Astrocyte of the cerebellum (primary cell): ENCODE measurements around the gene CDR2.

Experiments
- DNase-seq: peaks from one replicate; pipeline ENCODE4 v3.0.0-alpha.2; 2011; ENCODE audit warnings: low read depth
- H3K4me3 ChIP-seq: 2 replicates; pipeline ENCODE4 v1.5.1; 2011; ENCODE audit warnings: mild to moderate bottlenecking, low read depth, low read length, moderate library complexity
- in situ Hi-C: cut with HindIII; loops from 2 replicates; pipeline ENCODE4 v1.10.0; 2017; ENCODE audit warnings: low sequenced_read_pairs
- TF ChIP-seq, protein P1 (sequence below): IDR thresholded peaks from 2 replicates; pipeline ENCODE4 v1.5.1; 2012; ENCODE audit warnings: low read length, low read depth, moderate library complexity, mild to moderate bottlenecking; ENCODE audit errors: missing control alignments

The CDR2 gene

DNA sequence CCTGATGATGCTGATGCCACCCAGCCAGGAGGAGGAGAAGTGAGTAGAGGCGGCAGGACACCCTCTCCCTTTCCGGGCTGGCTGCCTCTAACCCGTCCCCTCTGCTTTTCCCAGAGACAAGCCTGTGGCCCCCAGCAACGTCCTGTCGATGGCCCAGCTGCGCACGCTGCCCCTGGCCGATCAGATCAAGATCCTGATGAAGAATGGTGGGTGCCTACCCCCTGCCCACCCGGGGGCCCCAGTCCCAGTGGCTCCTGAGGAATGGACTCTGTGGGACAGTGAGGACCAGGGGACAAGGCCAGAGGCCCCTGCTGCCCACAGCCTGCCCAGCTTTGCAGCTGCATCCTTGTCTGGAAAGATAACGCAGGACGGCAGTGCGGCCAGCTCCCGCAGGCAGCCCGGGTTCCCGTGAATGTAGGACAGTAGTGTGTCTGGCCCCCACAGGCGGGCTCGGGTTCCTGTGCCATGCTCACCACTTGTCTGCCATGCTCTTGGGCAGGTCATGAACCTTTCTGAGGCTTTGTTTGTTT is 57.4 kb downstream of the CDR2 start:
- no peak overlapping the region for H3K4me3 ChIP-seq
- in situ Hi-C loops = no loop called here
- DNase-seq = no peak
- TF ChIP-seq, protein P1, sequence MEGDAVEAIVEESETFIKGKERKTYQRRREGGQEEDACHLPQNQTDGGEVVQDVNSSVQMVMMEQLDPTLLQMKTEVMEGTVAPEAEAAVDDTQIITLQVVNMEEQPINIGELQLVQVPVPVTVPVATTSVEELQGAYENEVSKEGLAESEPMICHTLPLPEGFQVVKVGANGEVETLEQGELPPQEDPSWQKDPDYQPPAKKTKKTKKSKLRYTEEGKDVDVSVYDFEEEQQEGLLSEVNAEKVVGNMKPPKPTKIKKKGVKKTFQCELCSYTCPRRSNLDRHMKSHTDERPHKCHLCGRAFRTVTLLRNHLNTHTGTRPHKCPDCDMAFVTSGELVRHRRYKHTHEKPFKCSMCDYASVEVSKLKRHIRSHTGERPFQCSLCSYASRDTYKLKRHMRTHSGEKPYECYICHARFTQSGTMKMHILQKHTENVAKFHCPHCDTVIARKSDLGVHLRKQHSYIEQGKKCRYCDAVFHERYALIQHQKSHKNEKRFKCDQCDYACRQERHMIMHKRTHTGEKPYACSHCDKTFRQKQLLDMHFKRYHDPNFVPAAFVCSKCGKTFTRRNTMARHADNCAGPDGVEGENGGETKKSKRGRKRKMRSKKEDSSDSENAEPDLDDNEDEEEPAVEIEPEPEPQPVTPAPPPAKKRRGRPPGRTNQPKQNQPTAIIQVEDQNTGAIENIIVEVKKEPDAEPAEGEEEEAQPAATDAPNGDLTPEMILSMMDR = no peak

DNA sequence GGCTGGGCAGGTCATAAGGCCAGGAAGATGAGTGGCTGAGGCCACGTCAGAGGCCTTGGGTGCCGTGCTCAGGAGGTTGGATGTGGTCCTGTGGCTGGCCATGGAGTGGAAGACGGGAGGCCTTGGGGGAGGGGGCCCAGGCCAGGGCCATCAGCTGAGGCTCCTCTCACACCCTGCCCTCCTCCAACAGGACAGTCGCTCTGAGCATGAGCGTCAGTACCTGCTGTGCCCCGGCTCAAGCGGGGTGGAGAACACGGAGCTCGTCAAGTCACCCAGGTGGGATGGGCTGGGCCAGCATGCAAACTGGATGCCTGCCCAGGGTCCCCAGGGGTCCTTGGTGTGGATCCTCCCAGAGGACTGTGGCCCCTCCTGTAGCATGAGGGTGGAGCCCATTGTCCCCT is 58.0 kb downstream of the CDR2 start:
- no peak overlapping the region for H3K4me3 ChIP-seq
- in situ Hi-C loops = no loop called here
- DNase-seq = no peak
- TF ChIP-seq, protein P1 = no peak

DNA sequence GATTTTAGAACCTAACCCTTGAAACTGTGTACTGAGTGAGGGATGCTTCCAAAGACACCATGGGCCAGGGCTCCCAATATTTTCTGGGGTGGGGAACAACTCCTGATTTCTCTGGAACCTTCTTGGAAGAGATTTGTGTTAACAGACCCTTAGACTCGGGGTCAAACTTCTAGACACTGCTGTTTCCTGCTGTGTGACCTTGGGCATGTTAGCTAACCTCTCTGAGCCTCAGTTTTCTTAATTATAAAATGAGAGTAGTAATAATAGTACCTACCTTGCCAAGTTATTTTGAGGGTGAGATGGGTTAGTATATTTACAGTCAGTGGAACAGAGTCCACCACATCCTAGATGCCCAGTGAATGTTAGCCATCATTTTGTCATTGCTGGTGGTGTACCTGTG is 58.4 kb downstream of the CDR2 start:
- H3K4me3 ChIP-seq = no peak overlapping the region
- DNase-seq = no peak
- TF ChIP-seq, protein P1 = no peak
- in situ Hi-C loops = no loop called here

GRCh38 chr16:22314661-22315626 is 59.5 kb downstream of the CDR2 start:
- no peak for DNase-seq
- H3K4me3 ChIP-seq = no peak overlapping the region
- TF ChIP-seq, protein P1 = no peak
- in situ Hi-C loops = no loop called here

- TF ChIP-seq, protein P1 = no peak
- no peak overlapping the region for H3K4me3 ChIP-seq
- in situ Hi-C loops = no loop called here
- DNase-seq = no peak
Observed at GRCh38 chr16:22313876-22314470, 60.4 kb downstream of the CDR2 start.

GRCh38 chr16:22312897-22313781 is 61.3 kb downstream of the CDR2 start:
- TF ChIP-seq, protein P1 = no peak
- no peak for DNase-seq
- in situ Hi-C loops = no loop called here
- H3K4me3 ChIP-seq = no peak overlapping the region
